ENCODE measurements around the gene P2RX6. TPM values are rescaled to one million over a fixed set of nuclear protein-coding genes. Genes with fewer than 3 reads are reported as not detected.

P2RX6 gene
- total and polyA plus RNA-seq, 9 of the 15 experiments (the other 6 are each of a cell fraction or from before 2014, with no cell fraction given) = 0.01 to 3.9 (median 1.5) TPM; not detected in 1

GRCh38 chr22:20974336-20974955, 40.5 kb upstream of the P2RX6 start (continued):
- no peak for TF ChIP-seq NCOA1 (IDR thresholded peaks at IDR 0.05; ENCODE audit: low read depth)
- no peak for TF ChIP-seq HNRNPL (IDR thresholded peaks at IDR 0.05; ENCODE audit: low read depth, low read length)
- TF ChIP-seq HDAC6 (IDR thresholded peaks at IDR 0.05; ENCODE audit: low read depth, low read length) = 0 out of 2 replicates have a peak, but pooled peaks have one; percentile 40
- TF ChIP-seq BHLHE40 (IDR thresholded peaks at IDR 0.05; ENCODE audit: low read length) = 0 out of 2 replicates have a peak, but pooled peaks have one; percentile 16
- peak; percentile 90 for TF ChIP-seq MCM3 (IDR thresholded peaks at IDR 0.05)
- no peak for TF ChIP-seq SRSF7 (optimal IDR thresholded peaks at IDR 0.05; ENCODE audit: low read depth, low read length)
- TF ChIP-seq THAP12 (CRISPR knock-in tag; IDR thresholded peaks at IDR 0.05) = peak; percentile 16; the same call in 1 of the 2 replicates
- no peak for TF ChIP-seq ZNF224 (CRISPR knock-in tag; IDR thresholded peaks at IDR 0.05)
- TF ChIP-seq NRF1 (conservative IDR thresholded peaks at IDR 0.05 in 1 of 2, IDR thresholded peaks at IDR 0.05 in 1 of 2) = no peak
- no peak for TF ChIP-seq ZNF175 (CRISPR knock-in tag; IDR thresholded peaks at IDR 0.05; ENCODE audit: low read depth)
- no peak for TF ChIP-seq HNRNPK (IDR thresholded peaks at IDR 0.05; ENCODE audit: low read depth, low read length, poor library complexity, severe bottlenecking)
- no peak for TF ChIP-seq GATA2 (CRISPR knock-in tag; IDR thresholded peaks at IDR 0.05)
- peak in 1 of 2 experiments; percentile 14; a peak in 1 of 3 replicates for TF ChIP-seq CBX3 (IDR thresholded peaks at IDR 0.05; ENCODE audit: borderline replicate concordance in 1 of 2, low read length in 2 of 2)

Data from K562 (cell line).